ENCODE results near the gene P4HA2. TPM values are rescaled to one million over a fixed set of nuclear protein-coding genes. Genes with fewer than 3 reads are reported as not detected.
"Not testable (repeated sequence)": the region's sequence is repeated elsewhere in the genome, so short reads cannot be mapped to it uniquely, and the experiment has no call there.

P4HA2 gene
- total RNA-seq, 2 donors from 2014 or later = 53.7 to 79.6 TPM

DNA sequence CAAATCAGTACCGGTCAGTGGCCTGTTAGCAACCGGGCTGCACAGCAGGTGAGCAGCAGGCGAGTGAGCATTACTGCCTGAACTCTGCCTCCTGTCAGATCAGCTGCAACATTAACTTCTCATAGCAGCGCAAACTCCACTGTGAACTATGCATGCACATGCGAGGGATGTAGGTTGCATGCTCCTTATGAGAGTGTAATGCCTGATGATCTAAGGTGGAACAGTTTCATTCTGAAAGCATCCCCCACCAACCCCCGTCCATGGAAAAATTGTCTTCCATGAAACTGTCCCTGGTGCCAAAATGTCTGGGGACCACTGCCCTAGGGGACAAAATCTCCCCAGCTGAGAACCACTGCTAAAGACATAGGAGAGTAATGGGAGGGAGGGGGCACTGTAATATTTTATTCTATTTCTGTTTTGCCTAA, 51.1 kb downstream of the P4HA2 start:
- no peak overlapping the region for H3K9ac ChIP-seq (ENCODE audit: low read depth in 2 of 2, low read length in 2 of 2)
- H3K4me3 ChIP-seq = no peak overlapping the region
- H3K36me3 ChIP-seq = no peaks in the 10 kb centered on the region
- DNase-seq = no peak
- H3K9me3 ChIP-seq = no peaks in the 10 kb centered on the region
- H3K27ac ChIP-seq = no peak overlapping the region
- intact Hi-C loops (cut with DNase I) = no loop called here
- H3K27me3 ChIP-seq = no peaks in the 10 kb centered on the region
- no peak for TF ChIP-seq CTCF (IDR thresholded peaks at IDR 0.05)
- no peaks in the 10 kb centered on the region for H3K4me1 ChIP-seq

DNA sequence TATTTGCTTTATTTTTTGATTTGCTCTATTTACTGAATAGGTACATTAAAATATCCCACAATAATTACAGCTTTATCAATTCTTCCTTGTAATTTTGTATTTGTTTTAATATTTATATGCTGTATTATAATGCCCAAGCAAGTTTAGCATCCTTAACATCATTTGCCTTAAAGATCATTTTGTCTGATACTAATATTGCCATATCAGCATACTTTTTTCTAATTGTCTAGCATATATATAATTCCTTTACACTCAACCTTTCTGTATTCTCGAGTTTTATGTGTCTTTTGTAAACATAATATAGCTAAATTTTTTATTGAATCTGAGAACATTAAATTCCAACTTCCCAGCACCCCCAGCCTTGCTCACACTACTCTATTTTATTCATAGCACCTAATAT, 64.7 kb downstream of the P4HA2 start:
- Histone ChIP-seq H3K27me3 (no peaks in the 10 kb centered on the region), H3K4me3 (no peak overlapping the region), H3K27ac (no peak overlapping the region), H3K9ac (ENCODE audit: low read depth in 2 of 2, low read length in 2 of 2) (no peak overlapping the region), H3K36me3 (no peaks in the 10 kb centered on the region), H3K9me3 (no peaks in the 10 kb centered on the region), H3K4me1 (no peaks in the 10 kb centered on the region)
- DNase-seq = no peak
- no peak for TF ChIP-seq CTCF (IDR thresholded peaks at IDR 0.05)
- intact Hi-C loops (cut with DNase I) = no loop called here

GRCh38 chr5:132161574-132162326, 65.9 kb downstream of the P4HA2 start:
- H3K4me1 ChIP-seq; H3K9ac ChIP-seq (ENCODE audit: low read depth in 2 of 2, low read length in 2 of 2); H3K9me3 ChIP-seq; H3K4me3 ChIP-seq; H3K27me3 ChIP-seq; intact Hi-C loops (cut with DNase I); H3K27ac ChIP-seq; H3K36me3 ChIP-seq; DNase-seq: not testable (repeated sequence)

GRCh38 chr5:132156413-132156812, 71.2 kb downstream of the P4HA2 start:
- DNase-seq = no peak
- Histone ChIP-seq H3K27ac (no peak overlapping the region), H3K4me1 (no peaks in the 10 kb centered on the region), H3K36me3 (no peaks in the 10 kb centered on the region), H3K9ac (ENCODE audit: low read depth in 2 of 2, low read length in 2 of 2) (no peak overlapping the region), H3K4me3 (no peak overlapping the region), H3K27me3 (no peaks in the 10 kb centered on the region), H3K9me3 (no peaks in the 10 kb centered on the region)
- intact Hi-C loops (cut with DNase I) = no loop called here
- TF ChIP-seq CTCF (IDR thresholded peaks at IDR 0.05) = no peak

- intact Hi-C loops (cut with DNase I) = no loop called here
- Histone ChIP-seq H3K9ac (ENCODE audit: low read depth in 2 of 2, low read length in 2 of 2) (no peak overlapping the region), H3K9me3 (no peaks in the 10 kb centered on the region), H3K36me3 (no peaks in the 10 kb centered on the region), H3K4me3 (no peak overlapping the region), H3K27ac (no peak overlapping the region), H3K4me1 (no peaks in the 10 kb centered on the region), H3K27me3 (no peaks in the 10 kb centered on the region)
- no peak for DNase-seq
- TF ChIP-seq CTCF (IDR thresholded peaks at IDR 0.05) = no peak
Observed at GRCh38 chr5:132150565-132150964, 77.1 kb downstream of the P4HA2 start.

DNA sequence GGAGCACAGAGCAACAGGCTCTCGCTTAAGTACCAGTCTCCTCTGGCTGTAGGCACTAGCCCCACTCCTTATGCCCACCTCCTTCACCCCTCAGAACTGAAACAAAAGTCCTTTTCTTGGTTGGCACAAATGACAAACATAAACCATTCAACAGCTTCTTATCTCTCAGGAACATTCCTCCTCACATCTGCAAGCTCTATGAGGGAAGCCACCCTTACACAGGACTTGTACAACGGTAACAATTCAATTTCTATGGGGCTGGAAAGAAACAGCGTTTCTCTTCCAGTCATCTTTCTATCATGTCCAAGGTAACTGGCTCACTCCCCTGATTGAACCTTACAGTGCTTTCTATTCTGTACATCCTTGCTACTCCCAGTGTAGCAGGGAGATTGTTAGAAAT, 80.0 kb downstream of the P4HA2 start:
- H3K36me3 ChIP-seq = no peaks in the 10 kb centered on the region
- no peak overlapping the region for H3K9ac ChIP-seq (ENCODE audit: low read depth in 2 of 2, low read length in 2 of 2)
- no peak overlapping the region for H3K4me3 ChIP-seq
- TF ChIP-seq CTCF (IDR thresholded peaks at IDR 0.05) = no peak
- H3K4me1 ChIP-seq = no peaks in the 10 kb centered on the region
- intact Hi-C loops (cut with DNase I) = no loop called here
- no peak overlapping the region for H3K27ac ChIP-seq
- no peak for DNase-seq
- no peaks in the 10 kb centered on the region for H3K9me3 ChIP-seq
- H3K27me3 ChIP-seq = no peaks in the 10 kb centered on the region

DNA sequence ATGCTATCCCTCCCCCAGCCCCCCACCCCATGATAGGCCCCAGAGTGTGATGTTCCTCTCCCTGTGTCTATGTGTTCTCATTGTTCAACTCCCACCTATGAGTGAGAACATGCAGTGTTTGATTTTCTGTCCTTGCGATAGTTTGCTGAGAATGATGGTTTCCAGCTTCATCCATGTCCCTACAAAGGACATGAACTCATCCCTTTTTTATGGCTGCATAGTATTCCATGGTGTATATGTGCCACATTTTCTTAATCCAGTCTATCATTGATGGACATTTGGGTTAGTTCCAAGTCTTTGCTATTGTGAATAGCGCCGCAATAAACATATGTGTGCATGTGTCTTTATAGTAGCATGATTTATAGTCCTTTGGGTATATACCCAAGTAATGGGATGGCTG, 82.3 kb downstream of the P4HA2 start:
- H3K9ac ChIP-seq (ENCODE audit: low read depth in 2 of 2, low read length in 2 of 2); H3K4me1 ChIP-seq; H3K36me3 ChIP-seq; H3K27ac ChIP-seq; H3K27me3 ChIP-seq; H3K9me3 ChIP-seq; intact Hi-C loops (cut with DNase I); H3K4me3 ChIP-seq; DNase-seq: not testable (repeated sequence)

Data from colonic mucosa (tissue), 4 donors.